HL-60/S4 treated with phorbol 12-myristate 13-acetate at 8.2 ng/mL for 4 days and 3 days (cell line): ENCODE measurements around the gene AQP6.

Experiments
- in situ Hi-C: fragments of 300-500 bp; cut with MboI; formaldehyde crosslinking; loops from 2 replicates; pipeline ENCODE4 v1.15.0; 2022; ENCODE audit warnings: low sequenced_read_pairs

AQP6 gene

GRCh38 chr12:49955899-49956662 is 16.7 kb upstream of the AQP6 start:
- in situ Hi-C loops: loop anchor here (25.0 kb wide), 1 partner anchor 231 kb away; no protein-coding TSS in a partner anchor

GRCh38 chr12:49956663-49957569 is 15.8 kb upstream of the AQP6 start:
- in situ Hi-C loops: loop anchor here (25.0 kb wide), 1 partner anchor 230 kb away; no protein-coding TSS in a partner anchor

GRCh38 chr12:49957570-49957967 is 15.2 kb upstream of the AQP6 start:
- in situ Hi-C loops: loop anchor here (25.0 kb wide), 1 partner anchor 230 kb away; no protein-coding TSS in a partner anchor

GRCh38 chr12:49959685-49960473 is 12.9 kb upstream of the AQP6 start:
- in situ Hi-C loops: loop anchor here (25.0 kb wide), 1 partner anchor 227 kb away; no protein-coding TSS in a partner anchor

- in situ Hi-C loops: loop anchor here (25.0 kb wide), 1 partner anchor 227 kb away; no protein-coding TSS in a partner anchor
Observed at GRCh38 chr12:49960474-49961110, 12.2 kb upstream of the AQP6 start.

DNA sequence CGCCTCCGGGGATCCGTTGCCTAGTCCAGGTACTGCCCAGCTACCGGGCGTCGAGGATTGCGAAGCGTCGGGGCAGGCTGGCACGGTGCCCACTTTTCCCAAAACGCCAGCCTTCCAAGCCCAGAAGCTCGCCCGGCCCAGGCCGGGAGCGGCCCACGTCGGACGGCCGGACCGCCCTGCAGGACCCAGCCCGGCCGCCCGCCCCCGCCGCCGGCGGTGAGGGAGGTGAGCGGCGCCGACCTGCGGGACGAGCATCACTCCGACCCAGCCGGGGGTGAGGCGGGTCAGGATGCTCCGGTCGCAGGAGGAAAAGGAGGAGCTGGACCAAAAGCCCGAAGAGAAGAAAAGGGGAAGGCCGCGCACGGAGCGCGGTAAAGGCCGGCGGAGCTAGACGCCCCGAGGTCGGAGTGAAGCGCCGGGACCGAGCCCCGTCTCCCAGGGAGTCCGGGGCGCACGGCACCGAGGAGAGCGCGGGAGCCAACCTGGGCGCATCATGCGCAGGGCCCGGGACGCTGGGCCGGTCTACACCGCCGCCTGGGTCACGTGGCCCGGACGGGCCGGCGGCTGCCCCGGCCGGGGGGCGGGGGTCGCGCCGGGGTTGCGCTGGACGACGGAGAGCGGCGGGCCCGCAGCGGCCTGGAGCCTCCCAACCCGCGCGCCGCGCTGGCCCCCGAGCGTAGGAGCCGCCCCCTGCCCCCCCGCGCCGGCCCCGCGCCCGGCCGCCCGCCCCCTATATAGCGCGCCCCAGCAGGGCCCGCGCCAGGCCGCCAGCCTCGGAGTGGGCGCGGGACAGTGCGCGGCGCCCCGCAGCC is 11.4 kb upstream of the AQP6 start, which contains the start of gene AQP5:
Gene AQP5, plus strand, starts transcription at position 762 of the 812 bp plus-strand sequence. CDS start 146 bp downstream, outside the sequence.
- in situ Hi-C loops: loop anchor here (25.0 kb wide), 1 partner anchor 226 kb away; no protein-coding TSS in a partner anchor

DNA sequence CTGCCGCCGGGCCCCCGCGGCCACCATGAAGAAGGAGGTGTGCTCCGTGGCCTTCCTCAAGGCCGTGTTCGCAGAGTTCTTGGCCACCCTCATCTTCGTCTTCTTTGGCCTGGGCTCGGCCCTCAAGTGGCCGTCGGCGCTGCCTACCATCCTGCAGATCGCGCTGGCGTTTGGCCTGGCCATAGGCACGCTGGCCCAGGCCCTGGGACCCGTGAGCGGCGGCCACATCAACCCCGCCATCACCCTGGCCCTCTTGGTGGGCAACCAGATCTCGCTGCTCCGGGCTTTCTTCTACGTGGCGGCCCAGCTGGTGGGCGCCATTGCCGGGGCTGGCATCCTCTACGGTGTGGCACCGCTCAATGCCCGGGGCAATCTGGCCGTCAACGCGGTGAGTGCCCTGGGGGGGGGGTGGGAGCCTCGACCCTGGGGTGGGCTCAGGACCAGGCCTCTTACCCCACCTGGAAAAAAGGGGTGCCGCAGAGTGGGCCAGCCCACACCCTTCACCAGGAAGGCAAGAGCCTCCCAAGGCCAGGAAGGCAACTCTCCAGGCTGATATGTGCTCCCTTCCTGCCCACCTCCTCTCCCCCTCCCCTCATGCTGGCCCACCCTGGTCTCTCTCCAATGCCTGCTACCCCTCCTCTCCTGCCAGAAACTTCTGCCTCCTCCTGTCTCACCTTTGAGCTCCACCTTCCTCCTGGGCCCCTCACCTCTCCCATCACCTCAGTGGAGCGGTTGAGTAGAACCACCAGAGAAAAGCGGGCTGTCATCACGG is 10.6 kb upstream of the AQP6 start:
- in situ Hi-C loops: loop anchor here (25.0 kb wide), 1 partner anchor 225 kb away; no protein-coding TSS in a partner anchor

- in situ Hi-C loops: loop anchor here (25.0 kb wide), 1 partner anchor 224 kb away; no protein-coding TSS in a partner anchor
Observed at GRCh38 chr12:49962861-49963765, 9.6 kb upstream of the AQP6 start.

- in situ Hi-C loops: loop anchor here (25.0 kb wide), 1 partner anchor 223 kb away; no protein-coding TSS in a partner anchor
Observed at GRCh38 chr12:49963976-49964815, 8.6 kb upstream of the AQP6 start.

GRCh38 chr12:49964849-49965624 is 7.7 kb upstream of the AQP6 start:
- in situ Hi-C loops: loop anchor here (25.0 kb wide), 1 partner anchor 222 kb away; no protein-coding TSS in a partner anchor

DNA sequence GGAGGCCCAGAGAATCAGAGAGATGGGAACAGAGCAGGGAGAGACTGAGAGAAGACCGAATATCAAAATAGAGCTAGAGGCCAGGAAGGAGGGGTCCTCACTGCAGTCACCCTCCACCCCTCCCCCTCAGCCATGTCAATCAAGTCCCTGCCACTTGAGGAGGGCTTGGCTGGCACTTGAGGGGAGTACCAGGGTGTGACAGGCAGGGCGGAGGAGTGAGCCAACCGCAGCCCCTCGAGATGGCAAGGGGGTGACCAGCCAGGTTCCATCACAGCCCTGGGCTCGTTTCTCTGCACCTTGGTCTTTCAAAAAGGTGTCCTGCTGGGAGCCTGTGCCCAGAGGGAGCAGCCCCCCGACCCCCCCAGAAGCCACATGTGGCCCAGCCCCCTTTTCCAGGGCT is 6.9 kb upstream of the AQP6 start:
- in situ Hi-C loops: loop anchor here (25.0 kb wide), 1 partner anchor 221 kb away; no protein-coding TSS in a partner anchor

- in situ Hi-C loops: loop anchor here (25.0 kb wide), 1 partner anchor 221 kb away; no protein-coding TSS in a partner anchor
Observed at GRCh38 chr12:49966511-49967041, 6.2 kb upstream of the AQP6 start.

- in situ Hi-C loops: loop anchor here (25.0 kb wide), 1 partner anchor 220 kb away; no protein-coding TSS in a partner anchor
Observed at GRCh38 chr12:49967042-49967776, 5.5 kb upstream of the AQP6 start.

DNA sequence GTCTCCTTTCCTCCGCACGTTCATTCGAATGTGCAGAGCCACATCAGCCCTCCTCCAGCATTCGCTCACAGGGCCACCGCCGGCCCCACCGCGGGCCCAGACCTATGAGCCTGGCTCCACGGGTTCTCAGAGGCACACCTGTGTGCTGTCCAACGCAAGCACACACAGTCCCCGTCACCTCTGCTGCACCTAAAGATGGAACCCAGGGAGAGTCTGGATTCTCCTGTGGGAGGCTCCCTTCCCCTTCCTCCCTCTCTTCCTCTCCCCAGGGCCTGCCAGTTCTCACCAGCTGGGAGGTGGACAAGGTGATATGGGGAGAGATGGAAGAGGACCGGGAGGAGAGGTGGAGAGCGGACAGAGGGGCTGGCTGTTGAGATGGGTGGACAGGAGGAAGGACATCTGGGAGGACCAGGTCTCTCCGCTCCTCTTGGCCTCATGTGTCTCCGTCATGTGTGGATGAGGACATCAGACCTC is 4.9 kb upstream of the AQP6 start:
- in situ Hi-C loops: loop anchor here (25.0 kb wide), 1 partner anchor 219 kb away; no protein-coding TSS in a partner anchor
